Astrocyte (in vitro differentiated cells and primary cell): ENCODE data around the gene GATB. TPM values are rescaled to one million over a fixed set of nuclear protein-coding genes. Genes with fewer than 3 reads are reported as not detected.

Source experiments
- DNase-seq: peaks from one replicate; pipeline ENCODE4 v3.0.0-alpha.2; 2010; ENCODE audit warnings: low read depth
- FAIRE-seq: peaks from 2 replicates; lab custom pipeline; 2011; peaks lifted over from hg19 to GRCh38; lab: Jason Lieb, UNC
- H2AFZ ChIP-seq: 2 replicates; pipeline ENCODE4 v1.6.0; 2012; ENCODE audit warnings: low read depth, low read length, inconsistent platforms
- H3K27ac ChIP-seq: 2 replicates; pipeline ENCODE4 v1.5.1; 2011; ENCODE audit warnings: low read depth, low read length, inconsistent platforms
- H3K27me3 ChIP-seq: 2 replicates; pipeline ENCODE4 v1.6.0; 2011; ENCODE audit warnings: low read length, inconsistent platforms; ENCODE audit not compliant: insufficient read depth
- H3K36me3 ChIP-seq: 2 replicates; pipeline ENCODE4 v1.5.1; 2011; ENCODE audit warnings: low read length, inconsistent platforms; ENCODE audit not compliant: insufficient read depth
- H3K4me1 ChIP-seq: 2 replicates; pipeline ENCODE4 v1.5.1; 2011; ENCODE audit warnings: low read length, inconsistent platforms; ENCODE audit not compliant: insufficient read depth
- H3K4me2 ChIP-seq: 2 replicates; pipeline ENCODE4 v1.6.0; 2012; ENCODE audit warnings: low read length, inconsistent platforms
- H3K4me3 ChIP-seq: 2 replicates; pipeline ENCODE4 v1.5.1; 2011; ENCODE audit warnings: low read depth, mild to moderate bottlenecking, low read length, inconsistent platforms; ENCODE audit not compliant: insufficient read depth
- H3K79me2 ChIP-seq: 2 replicates; pipeline ENCODE4 v1.6.0; 2012; ENCODE audit warnings: mild to moderate bottlenecking, low read length, inconsistent platforms; ENCODE audit not compliant: insufficient read depth
- H3K9ac ChIP-seq: 2 replicates; pipeline ENCODE4 v1.6.0; 2012; ENCODE audit warnings: mild to moderate bottlenecking, low read length, inconsistent platforms
- H3K9me3 ChIP-seq: 2 replicates; pipeline ENCODE4 v1.5.1; 2012; ENCODE audit warnings: low read depth, mild to moderate bottlenecking, low read length, inconsistent platforms; ENCODE audit not compliant: insufficient read depth
- H4K20me1 ChIP-seq: 2 replicates; pipeline ENCODE4 v1.6.0; 2012; ENCODE audit warnings: low read length, inconsistent platforms; ENCODE audit not compliant: insufficient read depth
- H3K27ac Mint-ChIP-seq: one replicate; pipeline ENCODE4 v1.8.0; 2021; ENCODE audit warnings: mild to moderate bottlenecking, mixed read lengths; ENCODE audit not compliant: unreplicated experiment
- H3K27me3 Mint-ChIP-seq: one replicate; pipeline ENCODE4 v1.8.0; 2021; ENCODE audit warnings: low read depth, mixed read lengths; ENCODE audit not compliant: unreplicated experiment
- H3K36me3 Mint-ChIP-seq: one replicate; pipeline ENCODE4 v1.8.0; 2021; ENCODE audit warnings: low read depth, mixed read lengths; ENCODE audit not compliant: unreplicated experiment
- H3K4me1 Mint-ChIP-seq: one replicate; pipeline ENCODE4 v1.8.0; 2021; ENCODE audit warnings: low read depth, mixed read lengths; ENCODE audit not compliant: unreplicated experiment
- H3K4me3 Mint-ChIP-seq: one replicate; pipeline ENCODE4 v1.8.0; 2021; ENCODE audit warnings: mild to moderate bottlenecking, moderate library complexity, mixed read lengths; ENCODE audit not compliant: unreplicated experiment
- H3K9me3 Mint-ChIP-seq: one replicate; pipeline ENCODE4 v1.8.0; 2021; ENCODE audit warnings: mild to moderate bottlenecking, mixed read lengths; ENCODE audit not compliant: unreplicated experiment
- EZH2 ChIP-seq: IDR thresholded peaks from 2 replicates; pipeline ENCODE4 v1.6.1; 2012; ENCODE audit warnings: mild to moderate bottlenecking, low read length, inconsistent platforms; ENCODE audit not compliant: insufficient read depth
- total RNA-seq: library from RNA; stranded (reverse); gene quantifications from 2 replicates; pipeline ENCODE4 v1.2.1, GENCODE V29; 2021
- TF ChIP-seq, protein P1 (sequence below): IDR thresholded peaks from 2 replicates; pipeline ENCODE4 v1.5.1; 2011; ENCODE audit warnings: low read depth, mild to moderate bottlenecking, inconsistent platforms, low read length, moderate library complexity; ENCODE audit not compliant: insufficient read depth

Gene GATB
- total RNA-seq, 1 donor from 2014 or later, result 20.8 TPM

DNA sequence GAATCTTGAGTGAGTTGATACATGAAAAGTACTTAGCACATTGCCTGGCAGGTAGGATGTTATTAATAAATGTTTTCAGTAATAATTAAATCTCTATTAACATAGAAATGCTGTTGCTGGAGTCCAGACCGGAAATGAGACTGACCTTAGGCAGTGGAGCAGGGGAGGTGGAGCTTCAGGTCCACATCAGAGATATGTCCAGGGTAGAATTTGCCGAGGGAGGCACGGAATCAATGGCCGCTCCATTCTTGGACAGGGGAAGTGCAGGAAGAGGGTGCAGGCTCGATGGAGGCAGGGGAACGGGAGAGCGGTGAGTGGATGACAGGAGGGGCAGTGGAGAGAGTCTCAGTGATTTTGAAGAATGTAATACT, 107.3 kb downstream of the GATB start:
- no peaks in the 10 kb centered on the region for H3K9me3 Mint-ChIP-seq
- TF ChIP-seq, protein P1, sequence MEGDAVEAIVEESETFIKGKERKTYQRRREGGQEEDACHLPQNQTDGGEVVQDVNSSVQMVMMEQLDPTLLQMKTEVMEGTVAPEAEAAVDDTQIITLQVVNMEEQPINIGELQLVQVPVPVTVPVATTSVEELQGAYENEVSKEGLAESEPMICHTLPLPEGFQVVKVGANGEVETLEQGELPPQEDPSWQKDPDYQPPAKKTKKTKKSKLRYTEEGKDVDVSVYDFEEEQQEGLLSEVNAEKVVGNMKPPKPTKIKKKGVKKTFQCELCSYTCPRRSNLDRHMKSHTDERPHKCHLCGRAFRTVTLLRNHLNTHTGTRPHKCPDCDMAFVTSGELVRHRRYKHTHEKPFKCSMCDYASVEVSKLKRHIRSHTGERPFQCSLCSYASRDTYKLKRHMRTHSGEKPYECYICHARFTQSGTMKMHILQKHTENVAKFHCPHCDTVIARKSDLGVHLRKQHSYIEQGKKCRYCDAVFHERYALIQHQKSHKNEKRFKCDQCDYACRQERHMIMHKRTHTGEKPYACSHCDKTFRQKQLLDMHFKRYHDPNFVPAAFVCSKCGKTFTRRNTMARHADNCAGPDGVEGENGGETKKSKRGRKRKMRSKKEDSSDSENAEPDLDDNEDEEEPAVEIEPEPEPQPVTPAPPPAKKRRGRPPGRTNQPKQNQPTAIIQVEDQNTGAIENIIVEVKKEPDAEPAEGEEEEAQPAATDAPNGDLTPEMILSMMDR, result no peak
- no peak for TF ChIP-seq EZH2

DNA sequence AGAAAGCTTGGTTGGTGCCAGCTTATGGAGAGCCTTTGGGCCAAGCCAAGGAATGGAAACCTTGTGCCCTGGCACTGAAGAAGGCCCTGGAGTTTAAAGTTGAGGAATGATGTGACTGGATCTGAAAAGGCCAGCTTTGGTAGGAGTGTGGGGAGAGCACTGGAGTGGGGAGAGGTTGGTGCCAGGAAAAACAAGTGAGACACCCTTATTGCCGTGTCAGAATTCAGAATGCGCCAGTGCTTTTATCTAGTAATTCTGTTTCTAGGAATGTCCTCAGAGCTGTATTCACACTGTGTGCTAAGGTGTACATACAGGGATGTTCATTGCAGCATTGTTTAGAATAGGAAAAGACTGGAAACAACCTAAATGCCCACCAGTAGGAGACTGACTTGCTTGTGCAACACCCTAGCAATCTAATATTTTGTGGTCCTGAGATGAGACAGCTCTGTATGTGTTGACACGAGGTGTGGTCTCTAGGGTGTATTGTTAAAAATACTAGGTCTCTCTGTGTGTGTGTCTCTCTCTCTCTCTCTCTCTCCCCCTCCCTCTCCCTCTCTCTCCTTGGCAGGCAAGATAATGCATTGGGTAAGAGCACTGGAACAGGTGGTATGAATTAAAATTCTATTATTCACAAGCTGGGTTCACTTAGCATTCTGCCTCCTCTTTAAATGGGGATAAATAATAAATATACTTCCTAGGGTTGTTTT, 107.8 kb downstream of the GATB start:
- FAIRE-seq (no peak), DNase-seq (no peak)
- H3K27ac Mint-ChIP-seq, result no peak overlapping the region

More for the DNA sequence above, 107.3 kb downstream of the GATB start:
- Mint-ChIP-seq H3K27me3 (no peaks in the 10 kb centered on the region), H3K27ac (no peak overlapping the region), H3K4me3 (no peak overlapping the region), H3K36me3 (peaks cover 10% of the 10 kb centered on the region), H3K4me1 (no peaks in the 10 kb centered on the region)
- Histone ChIP-seq H3K9me3 (no peaks in the 10 kb centered on the region), H3K27ac (no peak overlapping the region), H3K4me1 (no peaks in the 10 kb centered on the region), H3K4me2 (no peak overlapping the region), H2AFZ (no peak overlapping the region), H3K36me3 (no peaks in the 10 kb centered on the region), H3K79me2 (no peaks in the 10 kb centered on the region), H3K4me3 (no peak overlapping the region), H3K27me3 (no peaks in the 10 kb centered on the region), H3K9ac (no peak overlapping the region), H4K20me1 (no peaks in the 10 kb centered on the region)
- no peak for DNase-seq
- no peak for FAIRE-seq

DNA sequence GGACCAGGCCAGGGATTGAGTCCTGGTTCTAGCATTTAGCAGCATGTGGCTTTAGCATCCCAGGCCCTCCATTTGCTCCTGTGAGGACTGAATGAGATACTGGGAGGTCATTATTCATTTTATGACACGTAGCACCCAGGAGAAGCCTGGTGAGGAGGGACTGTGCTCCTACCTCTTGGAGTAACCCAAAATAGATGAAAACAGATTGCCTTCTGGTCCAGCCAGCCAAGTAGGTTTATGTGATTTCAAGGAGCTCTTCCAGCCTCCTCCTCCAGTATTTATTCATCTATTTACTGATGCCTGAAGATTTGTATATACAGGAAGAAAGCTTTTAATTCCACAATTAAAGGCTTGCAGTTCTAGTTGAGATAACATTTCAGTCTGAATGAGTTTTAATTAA, 109.3 kb downstream of the GATB start:
- FAIRE-seq (no peak), DNase-seq (no peak)
- Histone ChIP-seq H3K36me3 (no peaks in the 10 kb centered on the region), H3K79me2 (no peaks in the 10 kb centered on the region), H2AFZ (no peak overlapping the region), H3K9me3 (no peaks in the 10 kb centered on the region), H3K9ac (no peak overlapping the region), H3K27ac (no peak overlapping the region), H3K4me2 (no peak overlapping the region), H4K20me1 (no peaks in the 10 kb centered on the region), H3K4me3 (no peak overlapping the region), H3K27me3 (no peaks in the 10 kb centered on the region), H3K4me1 (no peaks in the 10 kb centered on the region)
- peaks cover 6% of the 10 kb centered on the region for H3K36me3 Mint-ChIP-seq
- H3K4me1 Mint-ChIP-seq, result no peaks in the 10 kb centered on the region
- no peak overlapping the region for H3K4me3 Mint-ChIP-seq
- H3K9me3 Mint-ChIP-seq, result no peaks in the 10 kb centered on the region
- TF ChIP-seq EZH2, result no peak
- TF ChIP-seq, protein P1, result no peak
- no peaks in the 10 kb centered on the region for H3K27me3 Mint-ChIP-seq
- H3K27ac Mint-ChIP-seq, result no peak overlapping the region

More for the DNA sequence above, 107.8 kb downstream of the GATB start:
- no peak for TF ChIP-seq EZH2
- TF ChIP-seq, protein P1, result no peak
- no peaks in the 10 kb centered on the region for H3K9me3 ChIP-seq
- H3K4me2 ChIP-seq, result no peak overlapping the region
- H3K36me3 ChIP-seq, result no peaks in the 10 kb centered on the region
- no peaks in the 10 kb centered on the region for H3K27me3 ChIP-seq
- Mint-ChIP-seq H3K4me1 (no peaks in the 10 kb centered on the region), H3K4me3 (no peak overlapping the region), H3K9me3 (no peaks in the 10 kb centered on the region), H3K36me3 (peaks cover 10% of the 10 kb centered on the region), H3K27me3 (no peaks in the 10 kb centered on the region)
- H3K4me3 ChIP-seq, result no peak overlapping the region
- no peaks in the 10 kb centered on the region for H3K4me1 ChIP-seq
- no peak overlapping the region for H3K9ac ChIP-seq
- H3K27ac ChIP-seq, result no peak overlapping the region
- no peaks in the 10 kb centered on the region for H4K20me1 ChIP-seq
- H2AFZ ChIP-seq, result no peak overlapping the region
- H3K79me2 ChIP-seq, result no peaks in the 10 kb centered on the region
